NCI-H1417 (cell line): ENCODE results near the gene TMX2.
"Not testable (repeated sequence)": the region's sequence is repeated elsewhere in the genome, so short reads cannot be mapped to it uniquely, and the experiment has no call there.

Experiments
- DNase-seq, 3 experiments: peaks; one replicate each; lab custom pipeline; 2025; lab: John Stamatoyannopoulos, UW

Gene TMX2

DNA sequence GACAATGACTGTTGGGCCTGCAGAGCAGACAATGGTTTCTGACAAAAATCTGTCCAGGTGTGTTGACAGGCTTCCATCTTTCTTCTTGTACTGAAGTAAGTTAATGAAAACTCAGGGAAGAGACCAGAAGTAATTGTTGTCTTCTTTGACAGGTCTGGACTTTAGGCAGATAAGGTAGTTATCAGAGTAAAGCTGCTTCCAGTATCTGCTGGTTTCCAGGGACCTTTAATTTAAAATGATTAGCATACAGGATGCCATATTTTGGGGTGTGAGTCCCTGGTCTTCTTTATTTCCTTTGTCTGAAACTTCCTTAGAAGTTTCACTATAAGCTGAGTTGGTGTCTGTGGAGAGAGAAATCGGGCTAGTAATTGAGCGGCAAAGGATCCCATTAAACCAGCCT is 1.4 kb downstream of the TMX2 start:
- no peak for DNase-seq

DNA sequence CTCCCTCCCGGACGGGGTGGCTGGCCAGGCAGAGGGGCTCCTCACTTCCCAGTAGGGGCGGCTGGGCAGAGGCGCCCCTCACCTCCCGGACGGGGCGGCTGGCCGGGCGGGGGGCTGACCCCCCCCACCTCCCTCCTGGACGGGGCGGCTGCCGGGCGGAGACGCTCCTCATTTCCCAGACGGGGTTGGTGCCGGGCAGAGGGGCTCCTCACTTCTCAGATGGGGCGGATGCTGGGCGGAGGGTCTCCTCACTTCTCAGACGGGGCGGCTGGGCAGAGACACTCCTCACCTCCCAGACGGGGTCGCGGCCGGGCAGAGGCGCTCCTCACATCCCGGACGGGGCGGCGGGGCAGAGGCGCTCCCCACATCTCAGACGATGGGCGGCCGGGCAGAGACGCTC is 4.3 kb downstream of the TMX2 start:
- not testable (repeated sequence) for DNase-seq

DNA sequence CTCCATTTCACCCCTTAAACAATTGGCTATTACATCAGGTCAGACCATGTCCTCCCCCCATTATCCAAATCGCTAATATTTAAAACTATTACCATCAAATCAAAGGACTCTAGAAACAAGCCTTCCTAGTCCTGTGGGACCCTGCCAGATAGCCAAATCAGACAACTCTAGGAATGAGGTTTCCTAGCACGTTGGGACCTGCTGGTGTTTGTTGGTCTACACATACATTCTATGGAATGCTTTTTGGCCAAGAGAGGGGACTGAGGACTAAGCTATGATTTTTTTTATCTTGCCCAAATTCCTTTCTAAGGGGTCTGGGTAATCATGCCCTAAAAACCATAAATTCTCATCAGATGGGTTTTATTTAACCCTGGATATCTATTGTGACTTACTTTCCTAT is 14.8 kb downstream of the TMX2 start:
- DNase-seq: no peak

DNA sequence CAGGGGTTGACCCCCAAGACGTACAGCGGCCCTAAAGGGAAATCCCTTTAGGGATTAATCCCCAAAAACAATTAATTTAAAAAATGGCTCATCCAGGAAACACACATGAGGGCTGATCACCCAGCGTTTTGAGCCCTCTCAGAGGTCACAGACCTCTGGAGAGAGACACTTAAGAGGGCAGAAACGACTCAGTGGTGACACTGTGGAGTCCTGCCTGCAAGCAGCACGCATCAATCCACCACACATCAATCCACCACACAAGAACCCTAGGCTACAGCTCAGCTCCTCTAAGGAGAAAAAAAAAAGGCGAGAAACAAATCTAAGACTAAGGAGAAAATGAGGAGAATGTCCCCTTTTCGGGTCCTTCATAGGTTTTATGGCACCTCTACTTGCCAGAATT is 16.4 kb downstream of the TMX2 start:
- DNase-seq: no peak

DNA sequence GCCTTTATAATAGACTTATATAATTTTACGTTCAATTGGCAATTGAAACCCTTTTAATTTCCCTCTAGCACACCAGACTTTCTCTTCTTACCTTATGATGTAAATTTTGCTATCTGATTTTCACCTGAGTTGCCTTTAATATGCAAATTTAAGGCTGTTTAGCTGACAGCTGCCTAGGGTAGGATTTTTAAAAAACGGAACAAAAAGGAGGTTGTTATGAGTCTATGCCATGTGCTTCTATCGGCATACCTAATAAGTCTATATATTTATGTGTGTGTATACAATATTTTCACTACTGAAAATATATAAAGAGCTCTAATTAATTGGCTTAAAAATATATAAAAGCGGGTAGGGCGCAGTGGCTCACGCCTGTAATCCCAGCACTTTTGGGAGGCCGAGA is 17.1 kb downstream of the TMX2 start:
- no peak for DNase-seq

DNA sequence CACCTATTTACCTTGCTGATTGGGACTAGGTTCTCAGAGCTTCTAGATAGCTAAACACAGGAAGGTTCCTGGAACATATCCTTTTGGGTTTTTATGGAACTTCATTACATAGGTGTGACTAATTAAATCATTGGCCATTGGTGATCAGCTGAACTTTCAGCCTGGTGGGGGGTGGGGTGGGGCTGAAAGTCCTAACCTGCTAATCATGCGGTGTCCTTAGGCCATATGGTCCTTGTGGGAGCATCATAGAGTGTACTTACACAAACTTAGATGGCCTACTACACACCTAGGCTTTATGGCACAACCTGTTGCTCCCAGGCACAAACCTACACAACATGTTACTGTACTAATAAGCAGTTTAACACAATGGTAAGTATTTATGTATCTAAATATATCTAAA is 20.3 kb downstream of the TMX2 start:
- DNase-seq: no peak

DNA sequence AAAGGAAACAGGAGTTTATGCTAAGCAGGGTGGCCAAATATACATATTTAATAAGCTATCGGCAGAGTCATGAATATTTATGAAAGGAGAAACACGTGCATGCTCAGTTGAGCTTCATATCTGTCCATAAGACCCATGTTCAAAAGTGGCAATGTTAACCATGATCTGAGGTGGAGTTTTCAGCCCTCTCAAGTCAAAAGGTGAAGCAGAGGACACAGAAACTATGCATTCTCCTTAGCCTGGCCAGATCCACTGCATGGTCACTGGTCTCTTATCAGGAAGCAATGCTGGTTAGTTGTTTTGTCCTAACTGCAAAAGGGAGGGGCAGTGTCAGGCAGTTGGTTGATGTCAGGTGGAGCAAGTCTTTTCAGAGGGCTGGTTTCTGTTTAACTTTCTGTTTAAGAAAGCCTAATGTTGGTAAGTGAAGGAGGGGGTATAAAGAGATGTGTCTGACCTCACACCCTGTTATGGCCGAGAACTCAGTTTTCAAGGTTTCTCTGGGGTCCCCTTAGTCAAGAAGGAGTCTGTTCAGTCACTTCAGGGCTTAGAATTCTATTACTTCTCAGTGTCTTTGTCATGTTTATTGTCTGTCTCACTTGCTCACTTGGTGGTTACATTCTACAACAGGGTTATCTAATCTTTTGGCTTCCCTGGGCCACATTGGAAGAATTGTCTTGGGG is 23.4 kb downstream of the TMX2 start:
- DNase-seq: no peak

DNA sequence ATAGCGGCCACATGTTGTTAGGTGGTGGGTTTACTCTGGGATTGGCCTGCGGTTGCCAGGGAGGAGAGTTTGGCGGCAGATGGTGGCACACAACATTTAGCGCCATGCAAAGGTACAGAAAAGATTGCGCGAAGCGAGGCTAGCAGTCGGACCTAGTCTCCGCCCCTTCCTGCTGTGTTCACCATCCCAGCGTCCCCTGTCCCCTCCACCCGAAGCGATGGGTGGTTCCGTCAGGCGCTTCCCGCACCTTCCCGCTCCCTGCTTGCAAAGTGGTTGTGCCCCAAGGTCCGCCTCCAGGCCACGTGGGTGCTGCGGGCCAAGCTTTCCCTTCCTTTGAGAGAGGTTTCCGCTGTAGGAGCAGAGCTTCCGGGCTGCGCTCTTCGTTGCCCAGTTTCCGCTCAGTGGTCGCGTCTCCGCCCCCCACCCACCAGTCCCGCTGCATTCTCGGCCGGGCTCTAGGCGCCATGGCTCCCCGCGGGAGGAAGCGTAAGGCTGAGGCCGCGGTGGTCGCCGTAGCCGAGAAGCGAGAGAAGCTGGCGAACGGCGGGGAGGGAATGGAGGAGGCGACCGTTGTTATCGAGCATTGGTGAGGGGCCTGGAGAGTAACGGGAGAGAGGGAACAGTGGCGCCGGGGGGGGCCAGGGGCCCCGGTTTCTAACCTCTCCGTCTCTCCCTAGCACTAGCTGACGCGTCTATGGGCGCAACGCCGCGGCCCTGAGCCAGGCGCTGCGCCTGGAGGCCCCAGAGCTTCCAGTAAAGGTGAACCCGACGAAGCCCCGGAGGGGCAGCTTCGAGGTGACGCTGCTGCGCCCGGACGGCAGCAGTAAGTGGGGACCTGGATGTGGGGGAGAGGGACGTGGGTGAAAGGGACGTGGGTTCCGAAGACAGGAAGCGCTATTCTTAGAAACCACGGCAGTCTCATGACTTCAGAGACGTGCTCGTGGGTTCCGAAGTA is 29.0 kb downstream of the TMX2 start, which contains the start of gene SELENOH:
TSS of gene SELENOH (plus strand) at position 360 of the 955 bp plus-strand sequence. CDS start at position 465, 105 bp downstream.
- peak; percentile 95 to 99 (median 97) for DNase-seq

DNA sequence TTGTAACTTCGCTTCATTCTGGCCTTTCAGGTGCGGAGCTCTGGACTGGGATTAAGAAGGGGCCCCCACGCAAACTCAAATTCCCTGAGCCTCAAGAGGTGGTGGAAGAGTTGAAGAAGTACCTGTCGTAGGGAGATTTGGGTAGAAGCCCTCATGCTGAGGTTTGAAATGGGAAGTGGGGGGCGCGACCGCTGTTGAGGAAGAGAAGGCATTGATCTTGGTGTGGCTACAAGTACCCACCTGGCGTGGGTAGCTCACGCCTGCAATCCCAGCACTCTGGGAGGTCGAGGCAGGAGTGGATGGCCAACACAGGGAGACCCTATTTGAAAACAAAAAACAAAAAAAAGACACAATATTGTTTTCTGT is 29.7 kb downstream of the TMX2 start:
- DNase-seq: no peak

DNA sequence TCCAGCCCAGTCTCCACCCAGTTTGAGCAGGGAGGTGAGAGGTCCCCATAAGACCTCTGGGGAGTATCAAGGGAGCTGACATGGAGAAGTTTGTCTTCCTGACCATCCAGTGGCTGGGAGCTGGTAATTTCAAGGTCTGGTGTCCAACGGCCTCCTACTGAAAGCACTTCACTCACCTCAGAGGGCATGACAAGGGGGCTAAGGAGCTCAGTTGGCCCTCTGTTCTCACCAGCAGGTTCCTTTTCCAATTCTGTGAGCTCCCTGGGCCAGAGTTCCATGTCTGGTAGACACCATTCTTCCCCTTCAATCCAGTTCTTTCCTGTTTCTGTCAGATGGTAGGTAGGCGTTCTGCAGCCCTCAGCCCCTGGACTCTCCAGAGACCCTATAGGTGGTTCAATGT is 32.0 kb downstream of the TMX2 start:
- no peak for DNase-seq

DNA sequence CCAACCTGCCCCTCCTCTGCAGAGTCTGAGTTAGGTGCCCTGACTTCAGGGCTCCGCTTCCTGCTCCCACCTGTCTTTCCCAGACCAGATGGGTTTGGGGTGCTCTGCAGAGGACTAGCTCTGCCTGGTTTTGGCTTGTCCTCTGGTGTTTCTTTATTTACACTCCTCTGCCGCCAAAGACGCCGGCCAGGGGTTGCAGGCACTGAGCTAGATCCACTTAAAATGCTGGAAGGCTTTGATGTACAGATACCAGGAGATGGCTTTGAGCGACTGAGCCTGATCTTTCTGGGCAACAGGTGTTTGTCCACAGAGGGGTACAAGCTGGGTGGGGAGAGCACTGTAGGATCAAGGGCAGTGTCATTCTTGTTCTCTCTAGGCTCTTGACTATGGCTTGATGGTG is 32.8 kb downstream of the TMX2 start:
- DNase-seq: no peak

DNA sequence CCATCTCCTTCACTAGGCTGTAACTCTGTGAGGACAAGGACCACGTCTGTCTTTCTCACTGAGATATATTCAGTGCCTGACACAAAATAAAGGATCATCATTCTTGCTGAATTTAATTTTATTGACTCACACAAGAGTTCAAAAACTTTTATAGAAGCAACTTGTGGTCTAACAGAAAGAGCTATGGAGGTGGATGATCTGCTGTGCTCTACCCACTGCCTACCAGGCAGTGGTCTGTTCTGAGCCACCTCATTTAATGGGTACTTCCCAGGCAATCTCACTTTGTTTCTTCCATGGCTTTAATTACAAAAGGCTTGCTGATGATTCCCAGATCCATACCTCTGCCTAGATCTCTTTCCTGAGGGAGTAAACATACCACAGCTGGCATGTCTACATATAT is 34.5 kb downstream of the TMX2 start:
- no peak for DNase-seq

DNA sequence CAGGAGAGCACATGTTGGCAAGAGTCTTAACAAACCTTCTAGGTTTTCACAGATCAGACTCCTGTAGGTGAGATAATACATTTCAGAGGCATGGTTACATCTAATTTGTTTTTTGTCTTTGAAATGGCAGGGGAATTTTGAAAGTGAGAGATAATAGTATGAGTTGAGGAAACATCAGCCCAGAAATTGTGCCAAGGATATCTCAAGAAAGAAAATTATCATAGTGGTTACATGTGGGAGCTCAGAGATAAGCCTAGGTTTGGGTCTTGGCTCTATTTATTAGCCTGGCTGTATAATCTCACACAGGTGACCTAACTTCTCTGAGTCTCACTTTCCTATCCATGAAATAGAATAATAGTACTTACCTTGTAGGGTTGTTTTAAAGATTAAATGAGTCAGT is 38.8 kb downstream of the TMX2 start:
- DNase-seq: no peak

DNA sequence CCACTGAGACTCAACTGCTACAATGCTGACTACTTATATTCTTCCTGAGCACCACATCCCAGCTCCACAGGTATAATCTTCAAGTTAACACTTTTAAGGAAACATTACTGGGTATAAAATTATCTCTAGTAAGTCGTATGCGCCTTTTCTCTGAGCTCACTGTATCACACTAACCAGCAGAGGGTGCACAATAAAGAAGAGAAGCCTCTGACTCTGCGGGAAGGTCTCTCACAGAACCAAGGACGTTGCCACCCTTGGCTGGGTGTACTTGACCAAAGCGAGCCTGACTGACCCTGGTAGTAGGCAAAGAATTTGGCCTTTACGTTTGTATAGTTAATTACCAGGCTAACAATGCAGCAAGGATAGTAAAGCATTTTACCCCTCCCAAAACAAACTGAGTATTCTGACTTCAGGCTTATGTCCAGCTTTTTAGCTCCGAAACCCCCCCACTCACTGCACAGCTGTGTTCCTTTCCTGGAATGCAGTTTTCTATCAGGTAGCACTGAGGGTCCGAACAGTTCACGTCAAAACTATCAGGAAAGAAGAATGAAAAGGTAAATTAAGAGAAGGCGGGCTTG is 39.4 kb downstream of the TMX2 start, which contains the start of gene BTBD18:
TSS of gene BTBD18 (minus strand) at position 144 of the 578 bp plus-strand sequence. CDS start 631 bp downstream, outside the sequence.
- peak in 1 of 3 experiments; percentile 28 for DNase-seq

DNA sequence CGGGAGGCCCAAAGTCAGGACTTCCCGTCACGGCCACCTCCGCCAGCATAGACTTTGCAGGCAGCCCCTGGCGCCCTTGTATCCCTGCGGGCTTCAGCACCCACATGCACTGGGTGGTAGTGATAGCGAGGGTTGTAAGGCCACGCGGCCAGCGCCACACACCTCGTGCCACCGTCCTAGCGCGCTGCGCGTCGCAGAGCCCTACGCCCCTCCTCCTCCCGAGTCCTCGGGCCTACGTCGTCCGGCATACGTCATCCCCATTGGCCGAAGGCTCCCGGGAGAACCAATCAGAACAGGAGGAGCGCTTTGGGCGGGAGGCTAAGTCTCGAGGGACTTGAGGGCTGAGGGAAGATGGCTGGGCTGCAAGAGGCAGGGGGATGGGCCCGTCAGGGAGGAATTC is 40.6 kb downstream of the TMX2 start:
- DNase-seq: no peak

DNA sequence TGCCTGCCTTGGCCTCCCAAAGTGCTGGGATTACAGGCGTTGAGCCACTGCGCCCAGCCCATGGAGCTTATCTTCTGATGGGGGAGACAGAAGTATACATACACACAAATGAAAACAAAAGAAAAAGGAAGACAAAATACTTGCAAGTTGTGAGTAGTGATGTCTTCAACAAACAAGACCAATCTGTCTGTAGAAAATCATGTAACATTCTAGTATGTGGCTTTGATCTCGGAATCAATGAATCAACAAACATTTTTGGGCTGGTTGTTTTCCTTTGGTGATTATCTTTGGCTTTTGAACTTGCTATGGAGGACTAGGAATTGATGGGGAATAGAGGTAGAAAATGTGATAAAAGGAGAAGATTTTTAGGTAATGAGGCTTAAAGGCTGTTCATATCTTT is 45.8 kb downstream of the TMX2 start:
- no peak for DNase-seq

DNA sequence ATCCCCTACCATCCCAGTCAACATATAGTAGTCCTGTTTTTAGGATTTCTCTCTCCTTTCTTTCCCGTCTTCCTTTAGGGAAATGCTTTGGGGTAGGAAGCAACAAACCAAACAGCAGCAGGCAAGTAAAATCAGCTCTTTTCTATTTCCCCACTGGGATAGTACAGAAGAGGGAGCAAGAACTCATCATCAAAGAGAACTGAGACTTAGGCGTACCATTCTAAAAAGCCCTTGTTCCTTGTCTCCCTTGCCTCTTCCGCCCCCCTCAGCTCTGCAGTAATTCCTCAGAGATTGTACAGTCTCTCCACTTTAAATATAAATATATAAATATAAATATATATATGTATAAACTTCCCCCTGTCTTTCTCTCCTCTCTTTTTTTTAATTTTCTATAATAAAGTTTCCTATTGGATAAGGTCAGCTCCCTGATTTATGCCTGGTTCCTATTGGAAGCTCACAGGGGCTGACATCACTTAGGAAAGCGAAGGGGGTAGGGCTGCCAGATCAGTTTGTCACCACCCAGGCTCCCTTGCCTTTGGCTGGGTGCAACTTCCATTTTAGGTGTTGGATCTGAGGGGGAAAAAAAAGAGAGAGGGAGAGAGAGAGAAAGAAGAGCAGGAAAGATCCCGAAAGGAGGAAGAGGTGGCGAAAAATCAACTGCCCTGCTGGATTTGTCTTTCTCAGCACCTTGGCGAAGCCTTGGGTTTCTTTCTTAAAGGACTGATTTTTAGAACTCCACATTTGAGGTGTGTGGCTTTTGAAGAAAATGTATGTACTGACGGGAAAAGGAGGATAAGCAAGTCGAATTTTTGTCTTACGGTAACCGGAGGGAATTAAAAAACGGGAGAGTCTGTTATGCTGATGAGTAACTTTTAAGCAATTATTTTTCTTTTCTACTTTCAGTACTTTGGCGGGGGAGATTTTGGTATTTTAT is 49.2 kb downstream of the TMX2 start, which contains the start of gene CTNND1:
TSS of gene CTNND1 (plus strand) at position 502 of the 934 bp plus-strand sequence. CDS start 29,677 bp downstream, outside the sequence.
- DNase-seq: no peak

DNA sequence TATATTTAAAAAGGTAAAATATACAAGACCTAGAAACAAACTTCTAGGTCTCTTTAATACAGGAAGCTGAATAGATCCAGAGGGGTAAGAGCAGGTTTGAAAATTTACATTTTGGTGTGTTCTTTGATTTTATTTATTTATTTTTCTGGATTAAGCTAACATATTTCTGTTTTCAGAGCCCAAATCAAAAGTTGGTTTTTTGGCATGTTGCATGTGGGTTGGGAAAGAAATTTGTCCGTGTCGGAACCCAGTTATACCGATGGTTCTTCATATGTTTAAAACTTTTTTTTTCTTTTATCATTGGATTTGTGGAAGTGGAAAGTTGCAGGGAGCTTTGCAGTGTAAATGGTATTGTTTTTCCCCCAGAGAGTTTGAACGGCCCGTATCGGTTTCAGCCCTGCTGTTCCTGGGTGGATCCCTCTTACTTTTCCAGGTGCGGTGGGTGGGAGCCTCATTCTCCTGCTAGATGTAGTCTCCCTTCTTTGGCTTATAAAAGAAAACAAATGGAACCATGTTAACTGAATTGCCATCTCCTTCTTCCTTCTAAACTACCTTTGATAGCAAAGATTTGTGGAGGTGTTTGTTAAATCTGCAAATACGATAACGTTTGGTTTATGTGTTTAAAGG is 50.0 kb downstream of the TMX2 start:
- no peak for DNase-seq

DNA sequence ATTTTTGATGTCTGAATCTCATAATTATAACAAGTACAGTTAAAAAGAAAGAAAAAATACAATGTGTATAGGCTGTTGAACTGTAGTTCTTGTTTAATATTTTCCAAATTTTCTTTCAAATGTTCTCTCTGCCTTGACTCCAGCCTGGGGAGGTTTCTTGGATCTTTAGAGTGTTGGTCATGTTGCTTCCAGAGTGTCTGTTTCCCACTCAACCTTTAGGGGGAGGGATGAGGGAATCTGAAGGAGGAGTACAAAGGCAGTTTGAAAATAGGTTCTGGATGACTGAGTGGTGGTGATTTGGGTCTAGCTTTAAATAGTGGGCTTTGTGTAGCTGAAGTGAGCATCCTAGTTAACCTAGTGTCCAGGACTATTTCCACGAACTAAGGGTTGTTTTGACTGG is 51.2 kb downstream of the TMX2 start:
- DNase-seq: no peak

DNA sequence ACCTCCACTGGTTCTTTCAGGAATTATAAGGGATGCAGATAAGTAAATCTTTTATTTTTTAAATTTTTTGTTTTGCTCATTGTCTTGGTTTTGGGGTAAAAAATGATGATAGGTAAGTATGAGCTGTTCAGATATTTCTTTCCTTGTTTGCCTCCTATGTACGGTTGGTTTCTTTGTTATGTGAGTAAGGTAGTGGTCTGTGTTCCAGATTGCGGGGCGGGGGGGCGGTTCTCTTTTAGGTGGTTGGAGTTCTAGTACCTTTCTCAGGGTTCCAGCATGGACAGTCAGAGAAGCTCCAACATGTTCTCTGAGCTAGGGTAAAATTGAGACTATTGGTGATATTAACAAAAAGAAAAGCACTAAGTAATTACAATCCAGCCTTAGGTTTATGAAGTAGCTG is 51.6 kb downstream of the TMX2 start:
- DNase-seq: no peak

DNA sequence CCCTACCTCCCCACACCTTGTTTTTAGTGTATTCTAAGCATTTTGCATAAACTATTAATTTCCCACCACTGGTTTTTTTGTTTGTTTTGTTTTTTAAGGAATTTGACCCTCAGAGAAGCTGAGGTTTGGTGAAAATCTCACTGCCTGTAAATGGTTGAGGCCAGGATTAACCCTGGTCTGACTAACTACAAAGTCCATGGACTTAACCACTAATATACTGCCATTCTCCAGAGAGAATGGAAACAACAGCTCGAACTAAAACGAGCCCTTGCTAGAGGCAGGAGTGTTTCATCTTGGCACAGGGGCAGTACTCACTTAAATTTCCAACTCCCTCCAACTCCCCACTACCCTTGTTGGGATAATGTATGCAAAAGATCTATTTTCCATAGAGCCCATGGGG is 52.2 kb downstream of the TMX2 start:
- no peak for DNase-seq
